ENCODE measurements around the gene FBXO2. TPM values are rescaled to one million over a fixed set of nuclear protein-coding genes. Genes with fewer than 3 reads are reported as not detected.

The FBXO2 gene
- polyA plus RNA-seq, 1 donor = 0.35 TPM

DNA sequence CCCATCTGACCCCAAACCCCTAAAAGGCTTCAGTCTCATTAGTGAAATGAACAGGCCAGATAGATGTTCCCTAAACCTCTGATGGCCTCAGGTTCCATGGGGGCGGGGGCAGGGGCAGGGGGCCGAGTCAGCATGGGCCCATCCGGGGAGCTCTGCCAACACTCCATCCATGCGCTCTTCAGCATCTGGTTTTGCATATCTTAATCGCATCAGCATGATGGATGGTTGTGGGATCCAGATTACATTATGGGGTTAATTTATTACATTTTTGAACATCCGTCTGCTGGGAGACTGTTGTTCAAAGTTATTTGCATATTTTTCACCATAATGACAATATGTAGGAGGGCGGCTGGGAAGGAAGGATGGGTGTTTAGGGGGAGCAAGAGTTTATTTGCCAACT is 29.8 kb upstream of the FBXO2 start:
- no peak for DNase-seq

DNA sequence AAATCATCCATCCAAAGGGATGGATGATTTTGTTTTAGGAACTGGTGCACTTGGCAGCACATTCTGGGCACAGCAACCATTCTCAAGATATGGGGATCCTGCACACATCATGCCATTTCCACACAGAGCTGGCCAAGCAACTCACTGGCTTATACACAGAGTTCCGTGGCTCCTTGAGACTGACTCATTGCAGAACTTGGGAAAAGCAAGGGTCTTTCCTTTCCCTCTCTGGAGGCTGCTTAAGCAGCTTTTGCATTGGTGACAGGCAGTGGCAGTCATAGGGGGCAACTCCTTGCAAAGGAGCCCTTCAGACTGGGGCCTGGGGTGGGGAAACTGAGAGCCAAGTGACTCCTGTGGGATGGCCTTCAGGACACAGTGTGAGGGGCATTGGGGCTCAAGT is 28.6 kb upstream of the FBXO2 start:
- no peak for DNase-seq

DNA sequence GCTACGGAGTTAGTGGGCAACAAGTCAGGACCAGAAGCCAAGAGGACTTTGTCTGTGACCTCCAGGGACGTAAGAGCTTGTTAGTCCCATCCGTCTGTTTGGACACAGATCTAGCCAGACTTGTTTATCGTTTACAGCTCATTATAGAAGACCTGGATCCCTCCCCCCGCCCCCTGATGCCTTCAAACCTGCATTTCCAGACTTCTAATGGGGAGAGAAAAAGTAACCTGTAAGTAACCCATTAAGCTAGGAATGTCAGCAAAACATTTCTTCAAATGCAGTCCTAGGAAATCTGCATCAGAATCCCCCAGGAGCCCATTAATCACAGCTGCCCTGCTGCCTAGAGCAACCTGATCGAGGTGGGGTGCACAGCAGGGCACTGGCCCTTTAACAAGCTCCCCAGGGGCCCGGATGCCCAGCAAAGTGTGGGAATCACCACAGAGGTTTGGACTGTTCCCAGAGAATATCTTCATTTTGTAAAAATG is 28.1 kb upstream of the FBXO2 start:
- DNase-seq = no peak

DNA sequence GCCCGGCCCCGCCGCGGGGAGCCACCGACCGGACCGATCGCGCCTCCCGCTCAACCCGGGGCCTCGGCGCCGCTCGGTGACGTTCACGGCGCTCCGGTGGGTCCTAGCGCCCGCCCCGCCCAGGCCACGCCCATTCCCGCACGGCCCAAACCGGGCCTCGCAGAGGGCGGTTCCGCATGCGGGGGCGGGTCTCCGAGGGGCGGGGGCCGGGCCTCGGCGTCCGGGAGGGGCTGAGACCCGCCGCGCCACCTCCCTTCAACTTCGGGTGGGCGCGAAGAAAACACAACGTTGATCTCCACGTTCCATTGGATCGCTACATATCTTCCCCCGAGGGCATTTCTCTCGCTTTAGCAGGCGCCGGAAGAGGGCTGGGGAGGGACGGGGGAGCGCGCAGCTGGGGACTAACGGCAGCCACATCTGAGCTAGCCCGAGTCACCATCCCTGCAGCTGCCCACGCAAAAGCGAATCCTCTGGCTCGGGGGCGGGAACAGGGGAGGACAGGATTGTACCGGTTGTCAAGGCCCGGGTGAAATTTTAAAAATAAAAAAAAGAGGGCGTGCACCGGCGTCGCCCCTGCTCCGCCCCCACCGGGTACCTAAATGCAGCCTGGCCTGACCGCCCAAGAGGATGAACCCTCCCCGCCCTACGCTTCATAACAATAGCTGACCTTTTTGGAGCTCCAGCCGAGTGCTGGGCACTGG is 27.0 kb upstream of the FBXO2 start, which contains the start of gene MAD2L2:
Gene MAD2L2, minus strand, starts transcription at position 78 of the 701 bp plus-strand sequence. CDS start 547 bp downstream, outside the sequence.
- DNase-seq = peak; percentile 81

DNA sequence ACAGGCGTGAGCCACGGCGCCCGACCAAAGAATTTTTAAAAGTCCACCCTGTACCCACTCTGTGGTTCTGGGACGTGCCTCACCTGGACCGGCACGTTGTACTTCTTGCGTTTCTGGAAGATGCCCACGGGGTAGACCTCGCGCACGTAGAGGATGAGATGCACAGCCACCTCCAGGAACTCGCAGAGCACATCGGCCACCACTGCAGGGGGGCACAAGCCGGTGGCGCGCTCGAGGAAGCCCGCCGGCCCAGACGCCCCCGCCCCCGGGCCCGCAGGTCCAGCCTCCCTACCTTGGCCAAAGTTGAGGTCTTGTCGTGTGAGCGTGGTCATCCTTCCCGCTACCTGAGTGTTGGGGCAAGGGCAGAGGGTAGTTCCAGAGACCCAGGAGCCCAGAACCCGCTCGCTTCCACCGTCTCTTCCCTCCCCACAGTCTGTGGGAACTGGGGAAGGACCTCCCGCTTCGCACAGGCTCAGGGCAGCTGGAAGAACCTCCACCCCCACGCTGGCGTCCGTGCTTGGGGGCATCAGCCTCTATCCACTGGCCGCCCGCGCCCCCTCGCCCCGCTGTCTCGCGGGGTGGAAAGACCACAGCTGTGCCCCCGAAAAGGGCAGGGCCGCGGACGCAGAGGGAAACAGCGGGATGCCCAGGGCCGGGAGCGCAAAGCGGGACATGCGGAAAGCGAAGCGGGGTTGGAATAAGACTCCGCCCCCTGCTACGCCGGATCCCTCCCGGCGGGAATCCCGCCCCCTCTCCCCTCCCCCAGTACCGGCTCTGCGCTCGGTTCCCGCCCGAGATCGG is 26.2 kb upstream of the FBXO2 start:
- no peak for DNase-seq

DNA sequence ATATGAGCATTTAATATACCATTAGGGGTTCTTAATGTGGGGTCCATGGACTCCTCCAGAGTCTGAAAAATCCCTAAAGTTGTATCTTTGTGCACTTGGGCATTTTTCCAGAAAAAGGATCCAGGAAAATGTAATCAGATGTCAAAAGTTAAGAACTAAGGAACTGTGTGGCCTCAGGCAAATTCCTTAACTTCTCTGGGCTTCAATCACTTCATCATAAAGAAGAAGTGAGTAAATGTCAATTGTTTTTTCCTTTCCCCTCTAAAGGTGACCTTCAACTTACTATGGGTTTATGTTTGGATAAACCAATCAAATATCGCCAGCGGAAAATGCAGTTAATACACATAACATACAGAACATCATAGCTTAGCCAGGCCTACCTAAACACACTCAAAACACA is 24.2 kb upstream of the FBXO2 start:
- no peak for DNase-seq

DNA sequence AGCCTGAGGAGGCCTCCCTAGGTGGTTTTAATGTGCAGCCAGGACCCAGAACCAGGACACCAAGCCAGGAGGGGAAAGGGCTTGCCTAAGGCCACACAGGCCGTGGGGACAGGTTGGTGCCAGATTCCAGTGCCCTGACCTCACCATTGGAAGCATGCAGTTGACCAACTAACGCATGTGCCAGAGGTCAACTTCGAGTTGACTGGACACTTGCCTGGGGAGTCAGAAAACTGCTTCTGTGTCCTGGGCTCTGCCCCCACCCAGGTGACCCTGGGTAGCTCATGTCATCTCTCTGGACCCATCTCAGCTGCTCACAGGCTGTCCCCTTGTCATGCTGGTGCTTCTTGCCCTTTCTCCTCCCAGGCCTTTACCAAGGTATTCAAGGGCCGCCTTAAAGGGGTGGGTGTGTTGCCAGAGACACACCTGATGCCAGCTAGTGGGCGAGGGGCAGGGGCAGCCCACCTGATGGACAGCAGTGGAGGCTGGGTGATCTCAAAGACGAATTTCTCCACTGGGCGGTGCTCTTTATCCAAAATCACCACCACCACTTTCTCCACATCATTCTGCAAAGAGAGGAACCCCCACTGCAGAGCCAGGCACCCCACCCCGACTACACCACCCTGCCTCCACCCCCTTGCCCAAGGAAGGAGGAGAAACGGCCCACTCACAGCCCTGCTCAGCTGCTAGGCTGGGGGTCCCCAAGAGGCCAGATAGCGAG is 22.3 kb upstream of the FBXO2 start:
- DNase-seq = no peak

DNA sequence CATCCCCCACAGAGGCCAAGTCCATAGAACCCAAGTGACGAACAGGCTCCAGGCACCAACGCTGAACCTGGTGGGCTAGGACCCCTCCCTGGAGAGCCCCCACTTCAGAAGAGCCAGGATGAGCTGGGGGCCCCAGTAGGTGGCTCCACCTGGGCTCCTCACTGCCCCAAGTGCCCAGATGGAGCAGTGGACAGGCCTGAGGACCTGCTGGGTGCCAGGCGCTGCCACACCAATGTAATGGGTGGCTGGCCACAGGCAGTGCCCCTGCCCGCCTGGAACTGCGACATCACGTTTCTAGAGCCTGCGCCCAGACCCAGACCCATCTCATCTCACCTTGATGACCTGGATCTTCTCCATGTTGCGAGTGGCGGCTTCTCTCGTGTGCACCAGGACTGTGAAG is 21.1 kb upstream of the FBXO2 start:
- no peak for DNase-seq

DNA sequence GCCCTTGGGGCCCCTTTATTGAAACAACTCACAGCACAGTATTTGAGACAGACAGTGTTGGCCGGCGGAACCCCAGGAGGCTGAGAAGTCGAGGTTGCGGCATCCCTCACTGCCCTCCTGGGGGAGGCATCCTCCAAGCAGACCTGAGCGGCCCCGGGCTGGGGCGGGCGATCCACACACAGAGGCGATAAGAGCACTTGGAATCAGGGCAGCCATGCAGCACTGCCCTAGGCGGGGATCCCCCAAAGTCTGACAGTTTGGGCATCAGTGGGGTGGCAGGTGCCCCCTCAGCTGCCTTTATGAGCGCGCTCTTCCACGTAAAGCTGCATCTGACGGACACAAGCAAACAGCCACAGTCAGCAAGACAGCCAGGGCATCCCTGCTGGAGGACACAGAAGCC is 20.3 kb upstream of the FBXO2 start:
- DNase-seq = no peak

DNA sequence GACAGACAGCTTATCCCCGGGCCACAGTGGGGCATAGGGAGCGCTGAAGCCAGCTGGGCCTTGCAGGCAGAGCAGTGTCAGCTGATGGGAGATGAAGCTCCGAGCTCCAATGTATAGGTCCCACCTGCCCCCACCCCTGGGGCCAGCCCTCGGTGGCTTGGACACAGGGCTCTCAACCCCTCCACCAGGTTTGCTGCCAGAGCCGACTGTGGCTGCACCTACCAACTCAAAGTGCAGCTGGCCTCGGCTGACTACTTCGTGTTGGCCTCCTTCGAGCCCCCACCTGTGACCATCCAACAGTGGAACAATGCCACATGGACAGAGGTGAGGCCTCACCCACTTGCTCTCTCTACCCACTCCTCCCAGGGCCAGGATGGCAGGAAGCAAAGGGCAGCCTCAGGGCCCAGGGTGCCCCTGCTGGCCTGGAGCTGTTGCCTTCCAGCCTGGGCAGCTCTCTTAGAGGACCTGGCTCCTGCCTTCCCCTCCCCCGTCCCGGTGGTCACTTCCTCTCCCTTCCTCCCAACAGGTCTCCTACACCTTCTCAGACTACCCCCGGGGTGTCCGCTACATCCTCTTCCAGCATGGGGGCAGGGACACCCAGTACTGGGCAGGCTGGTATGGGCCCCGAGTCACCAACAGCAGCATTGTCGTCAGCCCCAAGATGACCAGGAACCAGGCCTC is 19.0 kb upstream of the FBXO2 start:
- no peak for DNase-seq

DNA sequence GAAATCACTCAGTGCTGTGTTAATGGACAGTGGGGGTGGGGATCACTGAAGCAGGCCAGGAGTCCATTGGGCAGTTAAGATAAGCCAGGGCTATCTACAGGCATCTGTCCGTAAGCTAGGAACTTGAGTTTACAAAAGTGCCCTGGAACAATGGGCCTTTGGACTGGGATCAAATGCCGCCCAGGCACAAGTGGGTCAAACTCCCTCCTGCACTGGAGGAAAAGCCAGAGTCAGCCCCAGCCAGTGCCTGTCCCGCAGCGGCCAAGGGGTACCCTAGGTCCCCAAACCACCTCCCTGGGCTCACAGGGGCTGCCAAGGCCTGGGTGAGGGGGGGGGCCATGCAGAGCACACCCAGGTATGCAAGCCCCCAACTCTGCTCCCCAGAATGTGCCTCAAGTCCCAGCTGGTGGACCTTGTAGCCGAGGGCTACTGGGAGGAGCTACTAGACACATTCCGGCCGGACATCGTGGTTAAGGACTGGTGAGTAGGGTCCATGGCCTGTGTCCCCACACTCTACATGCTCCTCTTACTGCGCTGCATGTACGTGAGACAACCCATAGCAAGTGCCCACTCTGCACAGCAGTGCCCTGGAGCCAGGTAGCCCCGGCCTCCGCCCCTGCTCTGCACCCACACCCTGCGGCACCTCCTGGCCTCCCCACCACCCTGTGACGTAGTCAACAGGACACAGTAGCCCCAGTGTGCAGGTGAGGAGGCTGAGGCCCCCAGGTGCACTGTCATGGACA is 17.5 kb upstream of the FBXO2 start:
- DNase-seq = no peak

DNA sequence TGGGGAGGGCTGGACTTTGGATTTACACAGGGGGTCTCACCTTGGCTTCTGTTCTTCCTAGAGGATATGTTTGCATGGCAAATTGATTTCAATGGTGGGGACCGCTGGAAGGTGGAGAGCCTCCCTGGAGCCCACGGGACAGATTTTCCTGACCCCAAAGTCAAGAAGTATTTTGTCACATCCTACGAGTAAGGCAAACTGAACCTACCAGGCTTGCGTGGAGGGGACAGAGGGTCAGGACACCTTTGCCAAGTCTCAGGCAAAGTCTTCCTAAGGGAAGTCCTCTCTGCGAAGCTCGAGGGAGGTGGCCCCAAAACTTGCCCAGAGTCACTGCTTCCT is 16.9 kb upstream of the FBXO2 start:
- DNase-seq = no peak

DNA sequence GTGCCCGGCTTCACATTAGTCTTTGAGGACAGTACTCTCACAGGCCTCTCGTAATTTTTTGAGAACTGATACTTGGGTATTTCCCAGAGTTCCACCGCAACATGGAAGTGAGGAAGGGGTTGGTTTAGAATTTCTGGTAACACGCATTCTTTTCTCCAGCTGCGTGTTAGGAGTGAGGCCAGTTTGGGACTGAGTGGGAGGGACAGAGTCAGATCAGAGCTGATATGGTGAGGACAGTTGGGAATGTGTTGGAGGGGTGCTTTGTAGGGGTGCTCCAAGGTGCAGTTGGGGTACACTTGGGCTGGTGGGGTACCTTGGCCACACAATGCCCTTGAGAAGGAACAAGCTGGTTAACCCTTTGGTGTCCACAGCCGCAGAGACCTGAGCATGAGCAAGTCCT is 16.5 kb upstream of the FBXO2 start:
- no peak for DNase-seq

DNA sequence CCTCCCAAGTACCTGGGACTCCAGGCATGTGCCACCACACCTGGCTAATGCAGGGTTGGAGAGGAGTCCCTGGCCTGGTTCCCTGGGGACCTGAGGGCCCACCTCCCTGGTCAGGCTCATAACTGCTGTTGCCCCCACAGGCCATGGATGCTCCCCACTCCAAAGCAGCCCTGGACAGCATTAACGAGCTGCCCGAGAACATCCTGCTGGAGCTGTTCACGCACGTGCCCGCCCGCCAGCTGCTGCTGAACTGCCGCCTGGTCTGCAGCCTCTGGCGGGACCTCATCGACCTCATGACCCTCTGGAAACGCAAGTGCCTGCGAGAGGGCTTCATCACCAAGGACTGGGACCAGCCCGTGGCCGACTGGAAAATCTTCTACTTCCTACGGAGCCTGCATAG is 14.3 kb upstream of the FBXO2 start:
- no peak for DNase-seq

DNA sequence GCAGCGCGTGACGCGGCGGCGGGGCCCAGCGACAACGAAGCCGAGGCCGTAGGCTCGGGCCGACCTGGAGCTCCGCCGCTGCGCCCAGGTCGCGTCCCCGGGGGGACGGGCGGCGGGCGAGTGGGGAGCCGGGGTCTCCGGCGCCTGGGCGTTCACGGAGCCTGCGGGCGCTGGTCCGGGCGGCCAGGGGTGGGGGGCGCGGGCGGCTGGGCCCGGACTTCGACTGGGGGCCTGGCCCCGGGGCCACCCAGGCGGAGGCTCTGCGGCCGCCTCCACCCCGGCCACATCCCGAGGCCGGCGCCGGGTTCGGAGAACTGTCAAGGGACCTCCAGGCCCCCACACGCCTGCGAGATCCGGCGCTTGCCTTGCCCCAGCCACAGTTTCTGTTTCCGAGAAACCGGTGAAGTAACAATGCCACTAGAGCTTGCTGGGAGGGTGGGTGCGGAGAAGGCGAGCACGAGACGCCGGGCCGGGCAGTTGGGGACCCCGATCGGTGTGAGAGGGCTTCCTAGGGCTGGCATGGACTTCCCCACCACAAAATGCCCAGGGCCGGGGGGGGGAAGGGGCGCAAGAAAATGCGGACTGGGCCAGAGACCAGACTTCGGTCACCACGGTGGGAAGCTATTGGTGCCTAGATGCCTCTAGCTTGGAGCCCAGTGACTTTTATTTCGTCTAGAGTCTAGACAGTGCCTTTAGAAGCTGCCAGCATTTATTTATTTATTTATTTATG is 10.3 kb upstream of the FBXO2 start:
- no peak for DNase-seq

DNA sequence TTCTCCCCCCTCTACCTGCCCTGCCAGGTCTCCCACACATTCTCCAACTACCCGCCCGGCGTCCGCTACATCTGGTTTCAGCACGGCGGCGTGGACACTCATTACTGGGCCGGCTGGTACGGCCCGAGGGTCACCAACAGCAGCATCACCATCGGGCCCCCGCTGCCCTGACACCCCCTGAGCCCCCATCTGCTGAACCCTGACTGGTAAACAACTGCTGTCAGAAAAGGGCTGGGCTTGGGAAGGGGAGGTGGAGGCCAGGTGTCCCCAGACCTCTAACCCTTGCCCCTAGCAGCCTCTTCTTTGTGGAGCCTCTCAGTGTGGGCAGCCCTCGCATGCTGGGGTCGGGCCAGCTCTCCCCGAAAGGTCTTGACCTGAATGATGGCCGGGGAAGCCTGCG is 6.9 kb upstream of the FBXO2 start:
- DNase-seq = no peak

DNA sequence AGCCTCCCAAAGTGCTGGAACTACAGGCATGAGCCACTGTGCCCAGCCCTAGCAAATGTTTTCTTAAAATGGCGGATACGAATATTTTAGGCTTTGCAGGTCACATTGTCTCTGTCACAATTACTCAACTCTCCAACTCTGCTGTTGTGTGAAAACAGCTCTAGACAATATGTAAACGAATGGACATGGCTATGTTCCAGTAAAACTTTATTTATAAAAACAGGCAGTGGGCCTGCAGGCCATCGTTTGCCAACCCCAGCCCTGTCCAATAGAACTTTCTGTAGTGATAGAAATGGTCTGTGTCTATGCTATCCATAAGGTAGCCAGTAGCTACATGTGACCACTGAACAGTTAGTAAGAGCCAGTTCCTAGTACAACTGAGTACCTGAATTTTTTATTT is 5.5 kb upstream of the FBXO2 start:
- no peak for DNase-seq

DNA sequence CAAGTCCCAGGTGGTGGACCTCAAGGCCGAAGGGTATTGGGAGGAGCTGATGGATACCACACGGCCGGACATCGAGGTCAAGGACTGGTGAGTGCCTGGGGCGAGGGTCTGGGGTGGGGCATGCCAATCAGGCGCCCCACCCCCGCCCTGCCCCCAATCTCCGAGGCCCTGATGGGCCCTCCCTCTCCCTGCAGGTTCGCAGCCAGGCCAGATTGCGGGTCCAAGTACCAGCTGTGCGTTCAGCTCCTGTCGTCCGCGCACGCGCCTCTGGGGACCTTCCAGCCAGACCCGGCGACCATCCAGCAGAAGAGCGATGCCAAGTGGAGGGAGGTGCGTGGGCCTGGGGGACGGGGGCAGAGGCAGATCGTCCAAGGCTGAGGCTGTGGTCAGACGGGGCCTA is 4.3 kb upstream of the FBXO2 start:
- DNase-seq = no peak

DNA sequence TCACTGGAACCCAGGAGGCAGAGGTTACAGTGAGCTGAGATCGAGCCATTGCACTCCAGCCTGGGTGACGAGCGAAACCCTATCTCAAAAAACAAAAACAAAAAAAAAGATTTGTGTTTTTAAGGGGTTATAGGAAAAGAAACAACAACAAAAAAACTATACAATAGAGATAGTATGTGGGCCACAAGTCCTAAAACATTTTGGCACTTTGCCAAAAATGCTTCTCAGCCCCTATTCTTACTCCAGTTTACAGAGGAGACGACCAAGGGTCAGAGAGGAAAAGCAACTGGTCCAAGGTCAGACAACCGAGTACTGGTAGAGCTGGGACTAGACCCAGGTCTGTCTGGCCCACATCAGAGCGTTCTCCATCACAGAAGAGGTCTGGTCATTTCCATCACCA is 3.4 kb upstream of the FBXO2 start:
- DNase-seq = no peak

DNA sequence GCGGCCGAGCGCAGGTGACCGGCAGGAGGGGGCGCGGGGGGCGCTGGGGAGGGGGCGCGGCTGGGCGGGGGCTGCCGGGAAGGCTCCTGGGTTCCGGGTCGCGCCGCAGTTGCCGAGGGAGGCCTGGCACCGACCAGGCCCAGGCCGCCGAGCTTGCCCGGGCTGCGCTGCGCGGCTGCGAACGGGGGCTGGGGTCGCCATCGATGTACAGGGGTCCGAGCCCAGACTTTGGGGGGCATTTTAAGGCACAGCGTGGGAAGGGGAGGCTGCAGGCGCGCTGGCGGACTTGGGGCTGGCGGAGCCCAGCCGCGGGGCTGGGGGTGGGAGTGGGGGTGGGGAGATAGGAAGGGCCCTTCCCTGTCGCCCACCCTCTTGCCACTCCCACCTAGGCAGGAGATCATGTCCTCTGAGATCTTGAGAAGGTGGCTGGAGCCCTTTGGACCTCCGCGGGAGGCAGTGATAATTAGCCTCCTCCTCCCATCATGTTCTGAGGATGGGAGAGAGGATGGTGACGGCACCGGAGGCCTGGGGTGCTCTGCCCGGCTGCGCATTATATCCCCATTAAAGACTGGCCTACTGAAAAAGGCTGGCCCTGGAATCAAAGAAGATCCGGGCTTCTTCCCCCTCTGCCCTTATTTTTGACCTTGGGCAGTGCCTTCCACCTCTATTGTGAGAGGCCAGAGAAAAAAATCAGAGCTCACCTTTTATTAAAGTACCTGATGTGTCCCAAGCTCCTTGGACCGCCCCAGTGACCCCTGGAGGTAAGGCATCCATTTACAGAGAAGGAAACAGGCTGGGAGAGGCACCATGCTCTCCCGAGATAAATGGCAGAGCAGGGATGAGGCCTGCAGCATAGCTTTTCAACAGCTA is 945 bp upstream of the FBXO2 start:
- DNase-seq = no peak
